Loucy (cell line): Measurements from ENCODE around the gene RIMKLB.

Source experiments
- CTCF ChIP-seq: fragments of 200-600 bp; sonication (generic); conservative IDR thresholded peaks from 2 replicates; pipeline ENCODE4 v1.5.1; 2014; ENCODE audit warnings: mild to moderate bottlenecking, antibody characterized with exemption, low read length
- EZH2phosphoT487 ChIP-seq: fragments of 200-600 bp; IDR thresholded peaks from 2 replicates; pipeline ENCODE4 v1.6.1; 2018; ENCODE audit warnings: antibody characterized with exemption, mild to moderate bottlenecking, moderate library complexity, borderline replicate concordance

- TF ChIP-seq CTCF (no peak), EZH2phosphoT487 (no peak)
Measured at GRCh38 chr12:8655421-8655820, 42.4 kb upstream of the RIMKLB start.
